ENCODE data around the gene CMKLR1.

Gene CMKLR1

DNA sequence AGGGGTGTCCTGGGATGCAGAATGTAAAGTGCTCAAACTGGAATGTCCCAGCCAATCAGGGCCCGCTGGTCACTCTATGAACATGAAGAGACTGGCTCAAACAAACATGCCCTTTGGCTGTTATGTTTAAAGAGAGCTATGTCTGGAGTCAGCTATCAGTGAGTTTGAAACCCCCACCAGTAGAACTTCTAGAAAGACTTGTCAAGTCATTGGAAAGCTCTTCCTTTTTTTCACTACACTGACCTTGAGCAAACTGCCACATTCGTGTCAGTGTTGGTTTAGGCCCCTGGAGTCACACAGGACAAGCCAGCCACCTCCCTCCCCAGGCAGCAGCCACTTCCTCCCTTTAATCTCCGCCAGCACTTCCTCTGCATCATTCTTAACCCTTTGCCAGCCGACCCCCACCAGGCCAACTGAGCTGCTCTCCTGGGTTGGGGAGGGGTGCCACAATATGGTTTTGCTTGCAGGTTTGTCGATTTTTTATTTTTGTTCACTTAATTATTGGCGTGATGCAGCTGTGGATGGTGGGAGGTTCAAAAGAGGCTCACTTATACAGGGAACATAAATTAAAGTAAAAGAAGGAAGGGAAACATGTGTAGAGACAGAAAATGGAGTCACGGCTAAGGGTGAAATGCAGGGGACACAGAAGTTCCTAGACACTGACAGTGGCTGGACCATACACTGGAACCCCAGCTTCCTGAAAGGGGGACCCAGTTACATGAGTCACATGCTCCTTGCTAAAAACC is 25.3 kb downstream of the CMKLR1 start:
- peak; percentile 95 for DNase-seq

DNA sequence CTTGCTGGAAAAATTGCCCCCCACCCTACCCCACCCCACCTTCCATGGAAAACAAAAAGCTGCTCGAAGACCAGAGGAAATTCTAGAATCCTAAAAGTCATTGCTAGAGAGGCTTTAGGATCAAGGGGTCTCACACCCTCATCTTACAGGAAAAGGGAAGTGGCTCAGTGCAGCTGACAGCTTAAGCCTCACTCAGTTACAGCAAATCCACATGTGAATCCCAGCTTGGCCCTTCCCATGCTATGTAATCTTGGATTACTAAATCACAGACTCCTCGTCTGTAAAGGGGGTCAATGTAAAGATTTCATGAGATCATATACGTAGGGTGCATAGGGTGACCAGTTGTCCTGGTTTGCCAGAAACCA is 25.9 kb downstream of the CMKLR1 start:
- DNase-seq, result peak; percentile 62

DNA sequence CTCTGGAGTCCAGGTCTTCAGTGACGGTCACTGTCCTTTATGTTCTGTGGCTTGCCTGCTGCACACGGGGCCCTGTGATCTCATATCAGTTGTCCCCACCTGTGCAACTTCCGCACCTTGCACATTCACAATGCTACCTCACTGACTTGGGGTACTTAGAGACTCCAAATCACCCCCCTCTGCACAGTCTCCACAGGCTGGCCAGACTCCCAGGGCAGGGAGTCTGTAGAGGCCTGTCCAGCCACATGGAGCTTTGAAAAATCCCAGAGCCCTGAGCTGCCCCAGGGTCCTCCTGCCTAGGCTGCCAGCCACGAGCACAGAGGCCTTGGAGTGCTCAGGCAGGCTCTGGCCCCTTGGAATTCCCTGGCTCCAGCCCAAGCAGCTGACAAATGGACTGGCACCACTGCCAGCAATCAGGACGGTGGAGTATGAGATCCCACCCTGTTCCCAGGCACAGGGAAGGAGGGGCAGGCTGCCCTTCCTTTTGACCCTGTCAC is 26.4 kb downstream of the CMKLR1 start:
- DNase-seq, result peak; percentile 46

DNA sequence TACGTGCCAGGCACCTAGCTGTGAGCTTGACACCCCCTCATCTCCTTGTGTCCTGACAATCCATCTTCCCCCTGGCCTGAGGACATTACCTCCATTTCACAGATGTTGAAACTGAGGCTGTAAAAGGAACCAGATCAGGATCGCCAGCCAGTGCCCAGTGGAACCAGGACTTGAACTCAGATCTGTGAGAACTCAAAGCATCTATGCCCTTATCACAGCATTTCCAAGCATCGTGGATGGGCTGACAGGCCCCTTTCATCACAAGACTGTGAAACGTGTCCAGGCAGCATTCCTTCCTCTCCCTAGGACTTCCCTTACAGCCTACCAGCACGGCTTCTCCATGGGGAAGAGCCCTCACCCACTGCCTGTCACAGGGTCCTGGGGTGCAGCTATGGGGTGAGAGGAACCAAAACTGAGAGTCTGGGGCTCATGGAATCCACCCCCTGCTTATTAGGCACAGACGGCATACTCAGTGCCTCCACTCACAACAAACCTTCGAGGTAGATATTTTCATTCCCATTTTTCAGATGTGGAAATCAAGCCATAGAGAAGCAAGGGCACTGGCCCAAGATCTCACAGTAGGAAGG is 26.9 kb downstream of the CMKLR1 start:
- no peak for DNase-seq

DNA sequence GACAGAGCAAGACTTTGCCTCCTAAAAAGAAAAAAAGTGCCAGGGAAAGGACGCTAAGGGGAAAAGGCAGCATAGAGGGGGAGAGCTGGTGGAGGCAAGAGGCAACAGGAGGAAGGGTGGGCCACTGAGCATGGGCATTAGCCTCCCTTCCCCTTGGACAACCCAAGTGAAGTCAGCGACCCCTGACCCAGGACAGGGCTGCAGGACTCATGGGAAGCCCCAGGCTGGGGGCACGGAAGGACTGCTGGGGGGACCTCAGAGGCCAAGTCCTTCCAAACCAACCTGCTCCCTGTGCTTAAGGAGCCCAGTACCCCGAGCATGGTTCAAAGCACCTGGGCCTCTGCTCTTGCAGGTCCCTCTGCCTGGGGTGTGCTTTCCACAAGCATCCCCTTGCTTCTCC is 27.5 kb downstream of the CMKLR1 start:
- no peak for DNase-seq

- DNase-seq, result no peak
Observed at GRCh38 chr12:108310489-108310888, 28.6 kb downstream of the CMKLR1 start.

DNA sequence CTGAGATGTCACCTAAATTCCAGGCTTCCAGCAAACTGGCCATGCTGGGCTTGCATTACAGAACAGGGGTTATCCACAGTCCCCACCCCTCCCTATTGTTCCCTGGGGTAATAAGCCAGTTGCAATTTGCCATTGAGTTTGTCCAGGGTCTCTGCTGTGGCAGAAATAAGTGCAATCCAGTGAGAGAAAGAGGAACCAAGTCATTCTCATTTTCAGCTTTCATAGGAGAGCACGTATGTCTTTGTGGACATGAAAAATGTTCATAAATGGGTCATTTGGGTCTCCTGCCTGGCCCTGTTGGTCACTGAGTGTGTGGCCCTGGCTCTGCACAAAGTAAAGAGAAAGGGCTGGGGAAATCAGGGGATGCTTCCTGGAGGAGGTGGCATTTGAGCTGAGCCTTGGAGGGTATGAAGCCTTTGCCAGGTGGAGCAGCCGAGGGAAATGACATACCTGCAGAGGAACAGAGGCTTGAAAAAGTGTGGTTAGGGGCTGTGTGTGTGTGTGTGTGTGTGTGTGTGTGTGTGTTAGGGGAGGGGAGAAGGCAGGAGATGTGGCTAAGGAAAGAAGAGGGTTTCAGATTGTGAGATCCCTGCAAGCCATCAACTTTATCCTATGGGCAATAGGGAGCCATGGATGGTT is 29.3 kb downstream of the CMKLR1 start:
- DNase-seq, result no peak

GRCh38 chr12:108308395-108309085 is 30.6 kb downstream of the CMKLR1 start:
- no peak for DNase-seq

GRCh38 chr12:108307006-108307405 is 32.1 kb downstream of the CMKLR1 start:
- peak; percentile 71 for DNase-seq

DNA sequence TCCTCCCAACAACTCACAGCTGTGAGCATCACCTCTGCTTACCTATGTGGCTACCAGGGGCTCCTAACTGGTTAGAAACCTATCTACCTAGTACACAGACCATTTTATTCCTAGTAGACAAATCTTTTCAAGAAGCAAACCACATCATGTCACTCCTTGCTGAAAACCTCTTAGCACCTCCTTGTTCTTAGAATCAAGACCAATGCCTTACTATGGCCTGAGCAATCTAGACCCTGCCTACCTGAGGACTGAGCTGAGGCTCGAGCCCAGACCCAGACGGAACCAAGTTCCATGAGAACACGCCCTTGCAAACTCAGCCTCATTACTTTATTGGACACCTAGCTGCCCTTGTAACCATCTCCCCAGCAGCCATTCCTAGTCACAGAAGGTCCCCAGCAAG is 32.6 kb downstream of the CMKLR1 start:
- no peak for DNase-seq

DNA sequence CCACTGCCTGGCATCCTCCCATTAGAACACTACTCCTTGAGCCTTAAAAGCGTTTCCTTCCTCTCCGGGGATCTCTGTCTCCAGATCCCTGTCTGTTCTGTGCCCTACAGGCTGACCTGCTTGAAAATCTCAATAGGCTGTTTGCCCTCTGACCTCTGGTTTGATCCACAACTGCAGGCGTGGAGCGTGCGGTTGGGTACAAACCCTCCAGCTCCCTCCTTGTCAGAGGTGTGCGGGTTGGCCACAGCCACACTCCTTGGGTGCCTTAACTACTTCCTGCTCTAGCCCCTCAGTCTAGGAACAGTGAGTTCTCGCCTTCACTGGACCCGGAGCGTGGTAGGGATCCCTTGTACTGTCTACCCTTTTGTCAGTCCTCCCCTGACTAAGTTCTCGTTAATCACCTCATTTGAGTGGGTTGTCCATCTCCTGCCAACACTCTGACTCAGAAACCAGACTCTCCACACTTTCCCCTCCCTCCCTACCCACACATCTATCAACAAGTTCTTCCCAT is 33.1 kb downstream of the CMKLR1 start:
- DNase-seq, result no peak

- peak; percentile 30 for DNase-seq
Observed at GRCh38 chr12:108305520-108305919, 33.6 kb downstream of the CMKLR1 start.

GRCh38 chr12:108304633-108305032 is 34.5 kb downstream of the CMKLR1 start:
- DNase-seq, result no peak

DNA sequence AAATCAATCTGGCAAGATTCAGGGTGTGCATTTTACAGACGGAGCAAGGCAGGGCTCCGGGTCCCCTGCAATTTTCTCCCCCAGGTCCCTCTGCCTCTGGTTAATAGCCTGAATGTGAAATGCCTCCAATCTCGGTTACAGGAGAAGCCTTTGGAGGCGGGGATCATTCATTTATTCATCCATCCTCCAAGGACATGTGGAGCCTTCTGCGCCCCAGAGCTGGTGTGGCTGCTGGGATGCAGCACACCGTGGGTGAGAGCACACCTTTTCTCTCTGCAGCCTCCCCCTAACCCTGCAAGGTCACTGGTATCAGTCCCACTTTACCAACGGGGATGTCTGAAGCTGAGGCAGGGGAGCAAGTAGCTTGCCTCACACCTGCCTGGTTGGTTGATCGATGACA is 35.4 kb downstream of the CMKLR1 start:
- DNase-seq, result no peak

DNA sequence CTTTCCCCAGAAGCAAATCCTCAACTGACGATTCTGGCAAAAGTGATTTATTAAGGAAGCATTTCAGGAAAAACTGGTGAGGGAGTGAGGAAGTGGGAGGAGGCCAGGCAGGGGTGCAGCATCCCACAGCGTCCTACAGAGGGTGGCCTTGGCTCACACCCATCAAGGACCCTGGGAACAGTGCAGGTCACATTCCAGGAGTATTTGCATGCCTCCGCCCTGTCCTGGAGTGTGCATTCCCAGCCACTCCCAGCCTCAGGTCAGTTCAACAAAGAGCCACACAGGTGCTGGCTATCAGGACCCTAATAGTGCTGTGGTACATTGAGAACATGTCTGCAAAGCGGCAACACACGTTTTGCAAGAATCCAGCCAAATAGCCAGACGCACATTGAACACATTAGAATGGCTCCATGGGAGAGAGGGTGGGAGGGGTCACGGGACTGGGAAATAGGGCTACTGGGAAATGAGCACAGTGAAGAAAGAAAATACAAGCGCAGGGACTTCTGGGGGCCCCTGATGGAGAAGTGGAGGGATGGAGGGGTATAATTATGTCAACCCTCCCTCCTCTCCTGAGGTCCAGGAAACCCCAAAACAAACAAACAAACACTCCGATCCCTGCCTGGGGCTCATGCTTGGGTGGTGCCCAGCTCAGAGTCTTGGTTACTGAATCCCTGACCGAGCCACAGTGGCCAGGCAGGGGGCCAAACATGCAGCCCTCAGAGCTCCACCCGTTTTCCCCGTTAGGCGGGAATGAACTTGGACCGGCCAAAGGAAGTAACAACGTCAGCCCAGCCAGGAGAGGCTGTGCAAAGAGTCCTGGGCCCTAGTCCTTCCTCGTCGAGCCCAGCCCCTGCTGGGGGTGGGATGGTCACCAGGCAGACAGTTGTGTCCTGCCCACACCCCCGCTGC is 36.5 kb downstream of the CMKLR1 start:
- no peak for DNase-seq

- DNase-seq, result no peak
Observed at GRCh38 chr12:108302016-108302402, 37.1 kb downstream of the CMKLR1 start.

DNA sequence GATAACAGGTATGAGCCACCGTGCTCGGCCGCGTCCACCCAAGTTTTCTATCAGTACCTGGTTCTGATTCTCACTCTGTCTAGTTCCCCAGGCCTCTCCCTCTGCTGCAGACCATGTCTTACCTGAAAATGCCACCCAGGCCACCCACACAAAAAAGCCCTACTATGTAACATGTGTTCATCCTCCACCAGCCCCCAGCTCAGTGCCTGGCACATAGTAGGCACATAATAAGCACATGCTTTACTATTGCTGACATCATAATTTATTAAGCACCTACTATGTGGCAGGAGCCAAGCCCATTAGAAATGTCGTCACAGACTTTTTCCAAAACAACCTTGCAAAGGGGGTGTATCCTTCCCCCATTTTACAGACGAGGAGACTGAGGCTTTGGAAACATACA is 37.8 kb downstream of the CMKLR1 start:
- DNase-seq, result no peak

DNA sequence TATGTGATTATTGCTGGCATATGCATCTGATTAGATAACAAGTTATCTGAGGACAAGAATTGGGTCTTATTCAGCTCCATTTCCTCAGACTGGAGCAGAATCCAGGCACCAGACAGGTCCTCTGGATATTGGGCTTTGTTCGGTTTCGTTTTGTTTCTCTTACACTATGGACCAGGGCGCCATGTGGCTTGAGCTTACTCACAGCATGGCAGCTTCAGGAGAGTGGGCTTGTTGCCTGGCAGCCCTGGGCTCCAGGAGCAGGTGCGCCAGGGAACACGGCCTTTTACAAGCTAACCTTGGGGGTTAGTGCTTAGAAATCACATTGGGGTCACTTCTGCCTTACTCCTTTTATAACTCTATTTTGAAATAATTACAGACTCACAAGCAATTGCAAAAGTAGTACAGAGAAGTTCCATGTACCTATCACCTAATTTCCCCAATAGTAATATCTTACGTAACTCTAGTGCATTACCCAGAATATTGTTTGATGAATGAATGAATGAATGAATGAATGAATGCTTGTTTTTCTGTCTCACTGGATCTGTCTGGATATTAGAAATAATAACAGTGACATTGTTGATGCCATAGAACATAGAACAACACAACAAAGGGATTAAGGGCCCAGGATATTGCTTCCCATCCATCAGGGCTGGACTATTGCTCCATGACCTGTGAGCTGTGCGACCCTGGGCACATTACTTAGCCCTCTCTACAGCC is 39.0 kb downstream of the CMKLR1 start:
- no peak for DNase-seq

- no peak for DNase-seq
Observed at GRCh38 chr12:108299516-108299915, 39.6 kb downstream of the CMKLR1 start.

- DNase-seq, result no peak
Observed at GRCh38 chr12:108298761-108299275, 40.3 kb downstream of the CMKLR1 start.

Data from hematopoietic multipotent progenitor cell treated with erythropoietin and hydrocortisone succinate and interleukin-3 and kit ligand, for 4 days (in vitro differentiated cells).